HepG2 (cell line): Measurements from ENCODE around the gene NRDC. TPM values are rescaled to one million over a fixed set of nuclear protein-coding genes. Genes with fewer than 3 reads are reported as not detected.

ENCODE experiments used
- ATAC-seq: fragments of 200-7000 bp; cut with Tn5 transposase; 3 replicates; pipeline ENCODE4 v1.9.1; 2020; ENCODE audit warnings: mild to moderate bottlenecking, moderate library complexity
- BruUV-seq: library from RNA; stranded (reverse); fragments of 400-500 nt; replicated peaks from 2 replicates; lab custom pipeline; 2021; lab: Mats Ljungman, UMichigan
- CTCF ChIA-PET: fragments of 300-600 bp; formaldehyde crosslinking; extraction: SDS; loops from one replicate; lab custom pipeline; 2021; ENCODE audit warnings: low total read pairs, inconsistent platforms, low intra/inter-chr PET ratio; lab: Yijun Ruan, JAX
- POLR2A ChIA-PET: fragments of 350-600 bp; sonication (Branson Sonifier 250); formaldehyde crosslinking; loops from one replicate; lab custom pipeline; 2020; ENCODE audit warnings: antibody characterized with exemption, inconsistent platforms; lab: Yijun Ruan, JAX
- DNase-seq: peaks from one replicate; pipeline ENCODE4 v3.0.0-alpha.2; 2015; ENCODE audit warnings: low spot score
- FAIRE-seq: peaks from 3 replicates; lab custom pipeline; 2011; peaks lifted over from hg19 to GRCh38; lab: Jason Lieb, UNC
- H2AFZ ChIP-seq: one replicate; pipeline ENCODE4 v1.6.1; 2011; ENCODE audit warnings: low read length, inconsistent platforms
- H3K27ac ChIP-seq: fragments of 300-600 bp; 3 replicates; pipeline ENCODE4 v1.8.0; 2011; ENCODE audit warnings: mixed run types, mild to moderate bottlenecking, mixed read lengths, low read length, inconsistent platforms; ENCODE audit not compliant: insufficient read depth; ENCODE audit errors: extremely low read length
- H3K27me3 ChIP-seq, 2 experiments: fragments of 200-600 bp in 1 of 2; 2 replicates in 1 of 2; 3 replicates in 1 of 2; pipeline versions ENCODE4 v1.6.0 to v1.8.0; 2011; ENCODE audit warnings: low read length in 2 of 2, mild to moderate bottlenecking in 2 of 2, moderate library complexity in 2 of 2, inconsistent platforms in 1 of 2; ENCODE audit not compliant: insufficient read depth in 2 of 2, control insufficient read depth in 1 of 2
- H3K36me3 ChIP-seq, 2 experiments: fragments of 200-600 bp in 1 of 2; replicated peaks in 1 of 2; 2 replicates in 1 of 2; 3 replicates in 1 of 2; pipeline versions ENCODE4 v1.5.1 to v1.8.0; 2011; ENCODE audit warnings: low read length in 2 of 2, inconsistent platforms in 1 of 2; ENCODE audit not compliant: insufficient read depth in 2 of 2, control insufficient read depth in 1 of 2
- H3K4me1 ChIP-seq: 2 replicates; pipeline ENCODE4 v1.5.1; 2012; ENCODE audit warnings: low read length, inconsistent platforms; ENCODE audit not compliant: insufficient read depth
- H3K4me2 ChIP-seq: 2 replicates; pipeline ENCODE4 v1.6.0; 2011; ENCODE audit warnings: low read depth, low read length, inconsistent platforms
- H3K4me3 ChIP-seq, 3 experiments: fragments of 200-600 bp in 1 of 3; sonication (generic), shearing (Covaris generic) in 1 of 3; replicated peaks in 1 of 3; 2 replicates each; pipeline ENCODE4 v1.5.1; 2011 to 2016; ENCODE audit warnings: low read length in 3 of 3, inconsistent platforms in 2 of 3, low read depth in 2 of 3, mild to moderate bottlenecking in 2 of 3, control low read depth in 1 of 3, mixed read lengths in 1 of 3; ENCODE audit not compliant: insufficient read depth in 1 of 3
- H3K79me2 ChIP-seq: one replicate; pipeline ENCODE4 v1.6.1; 2011; ENCODE audit warnings: low read length, inconsistent platforms; ENCODE audit not compliant: insufficient read depth
- H3K9ac ChIP-seq: 2 replicates; pipeline ENCODE4 v1.6.0; 2011; ENCODE audit warnings: mild to moderate bottlenecking, low read depth, low read length, inconsistent platforms; ENCODE audit not compliant: insufficient read depth
- H3K9me3 ChIP-seq: 2 replicates; pipeline ENCODE4 v1.5.1; 2012; ENCODE audit warnings: mild to moderate bottlenecking, low read length
- H4K20me1 ChIP-seq: 2 replicates; pipeline ENCODE4 v1.6.0; 2011; ENCODE audit warnings: inconsistent platforms, mild to moderate bottlenecking, low read length, moderate library complexity; ENCODE audit not compliant: insufficient read depth
- HIVEP1 ChIP-seq: sonication (generic); formaldehyde crosslinking; IDR thresholded peaks from 2 replicates; pipeline ENCODE4 v1.4.0; 2020; ENCODE audit warnings: mild to moderate bottlenecking, missing genetic modification reagents
- KAT7 ChIP-seq: IDR thresholded peaks from 2 replicates; pipeline ENCODE4 v1.6.1; 2018; ENCODE audit warnings: borderline replicate concordance, missing compliant biosample characterization
- MYC ChIP-seq: sonication (generic); formaldehyde crosslinking; IDR thresholded peaks from 2 replicates; pipeline ENCODE4 v1.9.0; 2021; ENCODE audit warnings: missing genetic modification reagents, borderline replicate concordance
- THAP11 ChIP-seq: IDR thresholded peaks from 2 replicates; pipeline ENCODE4 v1.6.1; 2016; ENCODE audit warnings: missing biosample characterization, missing genetic modification reagents
- ZNF530 ChIP-seq: sonication (generic); formaldehyde crosslinking; IDR thresholded peaks from 2 replicates; pipeline ENCODE4 v1.5.0; 2020; ENCODE audit warnings: low read depth, mild to moderate bottlenecking, missing genetic modification reagents
- ZNF747 ChIP-seq: sonication (generic); formaldehyde crosslinking; IDR thresholded peaks from 2 replicates; pipeline ENCODE4 v1.8.1; 2023; ENCODE audit warnings: missing genetic modification reagents, mild to moderate bottlenecking, borderline replicate concordance
- ZNF761 ChIP-seq: sonication (generic); formaldehyde crosslinking; conservative IDR thresholded peaks from 2 replicates; pipeline ENCODE4 v1.4.0; 2020; ENCODE audit warnings: mild to moderate bottlenecking, missing genetic modification reagents
- WGBS: methylation state at CpG from one replicate; pipeline ENCODE4 v1.1.6; 2017; ENCODE audit warnings: low lambda C conversion rate; 5-methylcytosine and 5-hydroxymethylcytosine counted together
- in situ Hi-C: cut with HindIII; loops from 2 replicates; pipeline ENCODE4 v1.10.0; 2017; ENCODE audit warnings: low pct_unique_long_range_greater_than_20kb; ENCODE audit not compliant: extremely low pct_ligation_motif_present
- intact Hi-C: fragments of 100-400 bp; cut with micrococcal nuclease; formaldehyde crosslinking; loops from one replicate; pipeline ENCODE4 v1.10.0; 2022; ENCODE audit not compliant: unreplicated experiment
- polyA plus RNA-seq, 8 experiments: library from polyadenylated mRNA; depleted of rRNA in 3 of 8; stranded (reverse) in 7 of 8; unstranded in 1 of 8; fragments of >200 nt; fragmentation: Illumina TruSeq in 4 of 8; extraction: Trizol in 4 of 8; gene quantifications; 2 replicates each; pipeline versions ENCODE4 v1.2.1 to v1.2.3, GENCODE V29; 2011 to 2016; ENCODE audit warnings: low read depth in 4 of 8, missing spikeins in 1 of 8, mixed read lengths in 1 of 8; ENCODE audit not compliant: insufficient read depth in 1 of 8
- total RNA-seq, 5 experiments: library from RNA; depleted of rRNA; stranded (reverse); fragments of >200 nt; fragmentation: Illumina TruSeq; extraction: Trizol; gene quantifications; 2 replicates each; pipeline ENCODE4 v1.2.3, GENCODE V29; 2016; ENCODE audit warnings: low read depth in 1 of 5
- TF ChIP-seq, protein P1 (sequence below): IDR thresholded peaks from 2 replicates; pipeline ENCODE4 v1.6.1; 2016; ENCODE audit warnings: low read depth, missing genetic modification reagents, missing compliant biosample characterization

Gene NRDC
- total and polyA plus RNA-seq, 2 of the 13 experiments (the other 11 are each of a cell fraction or from before 2014, with no cell fraction given) = 57.6 to 64.9 TPM

DNA sequence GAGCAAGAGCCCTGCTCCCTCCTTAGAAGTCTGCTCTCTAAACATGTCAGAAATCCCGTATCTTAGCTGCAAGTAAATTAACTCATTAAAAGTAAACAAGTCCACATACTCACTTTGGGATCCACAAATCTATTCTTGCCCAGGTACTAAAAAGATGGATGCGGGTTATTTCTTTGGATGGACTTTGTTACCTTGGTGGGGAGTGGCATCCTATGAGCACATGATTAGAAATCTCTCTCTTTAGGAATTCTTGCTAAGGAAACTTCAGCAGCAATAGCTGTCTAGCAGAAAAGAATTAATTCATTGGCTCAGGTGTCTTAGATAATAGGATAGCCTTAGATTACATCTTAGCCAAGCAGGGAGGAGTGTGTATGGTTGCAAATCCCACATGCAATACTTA is 25.2 kb downstream of the NRDC start:
- no peak overlapping the region for H3K27ac ChIP-seq
- H3K36me3 ChIP-seq = peaks cover 0 to 15% of the 10 kb centered on the region in 2 experiments; a peak in 1 of 5 replicates
- H3K27me3 ChIP-seq = no peaks in the 10 kb centered on the region
- no peaks in the 10 kb centered on the region for H4K20me1 ChIP-seq
- H3K4me2 ChIP-seq = no peak overlapping the region
- TF ChIP-seq ZNF747 (CRISPR knock-in tag) (no peak), ZNF530 (CRISPR knock-in tag) (no peak), ZNF761 (CRISPR knock-in tag) (no peak), THAP11 (CRISPR knock-in tag) (no peak), KAT7 (CRISPR knock-in tag) (no peak), MYC (CRISPR knock-in tag) (no peak), HIVEP1 (CRISPR knock-in tag) (no peak)
- TF ChIP-seq, protein P1, sequence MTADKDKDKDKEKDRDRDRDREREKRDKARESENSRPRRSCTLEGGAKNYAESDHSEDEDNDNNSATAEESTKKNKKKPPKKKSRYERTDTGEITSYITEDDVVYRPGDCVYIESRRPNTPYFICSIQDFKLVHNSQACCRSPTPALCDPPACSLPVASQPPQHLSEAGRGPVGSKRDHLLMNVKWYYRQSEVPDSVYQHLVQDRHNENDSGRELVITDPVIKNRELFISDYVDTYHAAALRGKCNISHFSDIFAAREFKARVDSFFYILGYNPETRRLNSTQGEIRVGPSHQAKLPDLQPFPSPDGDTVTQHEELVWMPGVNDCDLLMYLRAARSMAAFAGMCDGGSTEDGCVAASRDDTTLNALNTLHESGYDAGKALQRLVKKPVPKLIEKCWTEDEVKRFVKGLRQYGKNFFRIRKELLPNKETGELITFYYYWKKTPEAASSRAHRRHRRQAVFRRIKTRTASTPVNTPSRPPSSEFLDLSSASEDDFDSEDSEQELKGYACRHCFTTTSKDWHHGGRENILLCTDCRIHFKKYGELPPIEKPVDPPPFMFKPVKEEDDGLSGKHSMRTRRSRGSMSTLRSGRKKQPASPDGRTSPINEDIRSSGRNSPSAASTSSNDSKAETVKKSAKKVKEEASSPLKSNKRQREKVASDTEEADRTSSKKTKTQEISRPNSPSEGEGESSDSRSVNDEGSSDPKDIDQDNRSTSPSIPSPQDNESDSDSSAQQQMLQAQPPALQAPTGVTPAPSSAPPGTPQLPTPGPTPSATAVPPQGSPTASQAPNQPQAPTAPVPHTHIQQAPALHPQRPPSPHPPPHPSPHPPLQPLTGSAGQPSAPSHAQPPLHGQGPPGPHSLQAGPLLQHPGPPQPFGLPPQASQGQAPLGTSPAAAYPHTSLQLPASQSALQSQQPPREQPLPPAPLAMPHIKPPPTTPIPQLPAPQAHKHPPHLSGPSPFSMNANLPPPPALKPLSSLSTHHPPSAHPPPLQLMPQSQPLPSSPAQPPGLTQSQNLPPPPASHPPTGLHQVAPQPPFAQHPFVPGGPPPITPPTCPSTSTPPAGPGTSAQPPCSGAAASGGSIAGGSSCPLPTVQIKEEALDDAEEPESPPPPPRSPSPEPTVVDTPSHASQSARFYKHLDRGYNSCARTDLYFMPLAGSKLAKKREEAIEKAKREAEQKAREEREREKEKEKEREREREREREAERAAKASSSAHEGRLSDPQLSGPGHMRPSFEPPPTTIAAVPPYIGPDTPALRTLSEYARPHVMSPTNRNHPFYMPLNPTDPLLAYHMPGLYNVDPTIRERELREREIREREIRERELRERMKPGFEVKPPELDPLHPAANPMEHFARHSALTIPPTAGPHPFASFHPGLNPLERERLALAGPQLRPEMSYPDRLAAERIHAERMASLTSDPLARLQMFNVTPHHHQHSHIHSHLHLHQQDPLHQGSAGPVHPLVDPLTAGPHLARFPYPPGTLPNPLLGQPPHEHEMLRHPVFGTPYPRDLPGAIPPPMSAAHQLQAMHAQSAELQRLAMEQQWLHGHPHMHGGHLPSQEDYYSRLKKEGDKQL (CRISPR knock-in tag) = no peak
- no peak overlapping the region for H2AFZ ChIP-seq
- intact Hi-C loops (no loop called here), in situ Hi-C loops (no loop called here)
- H3K79me2 ChIP-seq = no peaks in the 10 kb centered on the region
- no TSS peak for BruUV-seq
- WGBS = 98% methylated on average over 2 of the region's 2 CpGs
- CTCF ChIA-PET = no interaction called here
- FAIRE-seq (no peak), ATAC-seq (no peak), DNase-seq (no peak)
- H3K4me3 ChIP-seq = no peak overlapping the region
- H3K9me3 ChIP-seq = no peaks in the 10 kb centered on the region
- POLR2A ChIA-PET = no interaction called here
- no peak overlapping the region for H3K9ac ChIP-seq
- no peaks in the 10 kb centered on the region for H3K4me1 ChIP-seq
